Uterus (tissue), 4 donors: ENCODE data around the gene PTPRZ1. TPM values are rescaled to one million over a fixed set of nuclear protein-coding genes. Genes with fewer than 3 reads are reported as not detected.

ENCODE experiments used
- DNase-seq, 2 donors: peaks; one replicate each; pipeline ENCODE4 v3.0.0-alpha.2; 2019 to 2020
- H3K27ac ChIP-seq, 2 donors: fragments of 200-600 bp; sonication (generic); 1 replicate in 1 of 2; 2 replicates in 1 of 2; pipeline ENCODE4 v1.5.1; 2016 to 2018
- H3K27me3 ChIP-seq, 2 donors: fragments of 200-600 bp; sonication (generic); one replicate each; pipeline ENCODE4 v1.5.1; 2018 to 2019; ENCODE audit warnings: control low read depth in 1 of 2
- H3K36me3 ChIP-seq, 2 donors: fragments of 200-600 bp; sonication (generic); one replicate each; pipeline ENCODE4 v1.5.1; 2019; ENCODE audit warnings: control low read depth in 1 of 2
- H3K4me1 ChIP-seq, 2 donors: fragments of 200-600 bp; sonication (generic); one replicate each; pipeline ENCODE4 v1.5.1; 2018 to 2019; ENCODE audit warnings: control low read depth in 1 of 2
- H3K4me3 ChIP-seq, 2 donors: fragments of 200-600 bp; sonication (generic); 1 replicate in 1 of 2; 2 replicates in 1 of 2; pipeline ENCODE4 v1.5.1; 2018 to 2019; ENCODE audit warnings: mild to moderate bottlenecking in 1 of 2
- H3K9me3 ChIP-seq, 2 donors: fragments of 200-600 bp; sonication (generic); one replicate each; pipeline ENCODE4 v1.5.1; 2019; ENCODE audit warnings: control low read depth in 1 of 2
- POLR2A ChIP-seq, 2 donors: fragments of 450-650 bp; IDR thresholded peaks; one replicate each; pipeline ENCODE4 v1.6.1; 2016; ENCODE audit warnings: antibody characterized with exemption in 2 of 2, mild to moderate bottlenecking in 1 of 2, moderate library complexity in 1 of 2
- intact Hi-C: fragments of 100-400 bp; cut with DNase I; formaldehyde crosslinking; loops from one replicate; pipeline ENCODE4 v1.15.1; 2023; ENCODE audit warnings: low total_unique reads
- total RNA-seq, 4 donors: library from RNA; depleted of rRNA in 3 of 4; stranded (reverse); fragments of >200 nt in 3 of 4; gene quantifications; one replicate each; pipeline versions ENCODE4 v1.1.0 to v1.2.4, GENCODE V29; 2014 to 2023
- TF ChIP-seq, protein P1 (sequence below), 4 experiments: fragments of 200-600 bp in 2 of 4; fragments of 450-650 bp in 2 of 4; sonication (generic) in 2 of 4; IDR thresholded peaks; one replicate each; pipeline ENCODE4 v1.5.1; 2016 to 2019; ENCODE audit warnings: antibody characterized with exemption in 4 of 4, mild to moderate bottlenecking in 2 of 4, moderate library complexity in 1 of 4
- donor health status: DM: yes; HTN: yes; CAD: no.

PTPRZ1 gene
- total RNA-seq, 4 donors from 2014 or later = 0.76 to 9.1 TPM; not detected in 2

- no peak overlapping the region for H3K27ac ChIP-seq
- TF ChIP-seq POLR2A (IDR thresholded peaks at IDR 0.05) = no peak
Measured at GRCh38 chr7:121945480-121946236, 72.7 kb downstream of the PTPRZ1 start.

DNA sequence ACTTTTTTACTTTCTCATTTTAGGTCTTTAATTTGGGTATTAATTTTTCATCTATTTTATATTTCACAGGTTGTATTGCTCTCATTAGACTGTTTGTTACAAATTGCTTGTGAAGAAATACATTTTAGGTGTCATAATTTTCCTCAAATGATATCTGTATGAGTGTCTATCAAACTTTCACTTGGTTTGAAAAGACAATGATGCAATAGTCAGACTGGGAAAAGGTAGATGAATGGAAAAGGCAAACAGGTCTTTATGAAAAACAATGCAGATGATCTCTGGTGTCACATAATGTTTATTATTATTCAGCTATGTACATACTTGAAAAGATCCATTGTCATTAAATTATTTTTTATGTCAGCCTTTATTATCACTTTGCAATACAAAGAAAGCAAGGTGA, 80.2 kb downstream of the PTPRZ1 start:
- no peak for DNase-seq
- no peak overlapping the region for H3K27ac ChIP-seq
- H3K27me3 ChIP-seq = no peaks in the 10 kb centered on the region
- TF ChIP-seq POLR2A (IDR thresholded peaks at IDR 0.05) = no peak
- TF ChIP-seq, protein P1, sequence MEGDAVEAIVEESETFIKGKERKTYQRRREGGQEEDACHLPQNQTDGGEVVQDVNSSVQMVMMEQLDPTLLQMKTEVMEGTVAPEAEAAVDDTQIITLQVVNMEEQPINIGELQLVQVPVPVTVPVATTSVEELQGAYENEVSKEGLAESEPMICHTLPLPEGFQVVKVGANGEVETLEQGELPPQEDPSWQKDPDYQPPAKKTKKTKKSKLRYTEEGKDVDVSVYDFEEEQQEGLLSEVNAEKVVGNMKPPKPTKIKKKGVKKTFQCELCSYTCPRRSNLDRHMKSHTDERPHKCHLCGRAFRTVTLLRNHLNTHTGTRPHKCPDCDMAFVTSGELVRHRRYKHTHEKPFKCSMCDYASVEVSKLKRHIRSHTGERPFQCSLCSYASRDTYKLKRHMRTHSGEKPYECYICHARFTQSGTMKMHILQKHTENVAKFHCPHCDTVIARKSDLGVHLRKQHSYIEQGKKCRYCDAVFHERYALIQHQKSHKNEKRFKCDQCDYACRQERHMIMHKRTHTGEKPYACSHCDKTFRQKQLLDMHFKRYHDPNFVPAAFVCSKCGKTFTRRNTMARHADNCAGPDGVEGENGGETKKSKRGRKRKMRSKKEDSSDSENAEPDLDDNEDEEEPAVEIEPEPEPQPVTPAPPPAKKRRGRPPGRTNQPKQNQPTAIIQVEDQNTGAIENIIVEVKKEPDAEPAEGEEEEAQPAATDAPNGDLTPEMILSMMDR (IDR thresholded peaks at IDR 0.05) = no peak
- H3K9me3 ChIP-seq = no peaks in the 10 kb centered on the region
- H3K4me1 ChIP-seq = no peaks in the 10 kb centered on the region
- H3K36me3 ChIP-seq = no peaks in the 10 kb centered on the region
- H3K4me3 ChIP-seq = no peak overlapping the region
- intact Hi-C loops = no loop called here

More at GRCh38 chr7:121945480-121946236, 72.7 kb downstream of the PTPRZ1 start:
- no peaks in the 10 kb centered on the region for H3K27me3 ChIP-seq
- no peaks in the 10 kb centered on the region for H3K9me3 ChIP-seq
- DNase-seq = no peak
- no peaks in the 10 kb centered on the region for H3K4me1 ChIP-seq
- intact Hi-C loops = no loop called here
- no peaks in the 10 kb centered on the region for H3K36me3 ChIP-seq
- no peak overlapping the region for H3K4me3 ChIP-seq

GRCh38 chr7:121953601-121954000, 80.6 kb downstream of the PTPRZ1 start:
- DNase-seq = no peak
- no peaks in the 10 kb centered on the region for H3K4me1 ChIP-seq
- no peak for TF ChIP-seq POLR2A (IDR thresholded peaks at IDR 0.05)
- TF ChIP-seq, protein P1 (IDR thresholded peaks at IDR 0.05) = no peak
- H3K36me3 ChIP-seq = no peaks in the 10 kb centered on the region
- no peak overlapping the region for H3K27ac ChIP-seq
- H3K9me3 ChIP-seq = no peaks in the 10 kb centered on the region
- no peak overlapping the region for H3K4me3 ChIP-seq
- H3K27me3 ChIP-seq = no peaks in the 10 kb centered on the region
- intact Hi-C loops = no loop called here

DNA sequence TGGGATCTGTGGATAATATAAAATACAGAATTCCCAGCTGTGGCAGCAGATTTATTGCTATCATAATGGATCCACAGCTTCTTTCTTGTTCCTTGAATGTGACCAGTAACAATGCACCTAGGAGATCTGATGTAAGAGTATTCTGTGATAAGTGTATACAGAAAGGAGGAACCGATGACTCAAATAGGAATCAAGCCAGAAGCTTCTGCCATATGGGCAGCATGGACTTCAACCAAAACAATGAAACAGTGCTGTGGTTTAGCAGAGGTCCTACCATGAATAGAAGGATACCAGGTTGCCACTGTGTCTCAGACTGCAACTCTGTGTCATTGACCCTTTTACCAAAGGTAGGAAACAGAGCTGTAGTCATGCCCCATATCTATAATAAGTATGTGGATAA, 81.8 kb downstream of the PTPRZ1 start:
- intact Hi-C loops = no loop called here
- no peak for DNase-seq
- H3K4me1 ChIP-seq = no peaks in the 10 kb centered on the region
- H3K27ac ChIP-seq = no peak overlapping the region
- no peaks in the 10 kb centered on the region for H3K36me3 ChIP-seq
- H3K4me3 ChIP-seq = no peak overlapping the region
- TF ChIP-seq POLR2A (IDR thresholded peaks at IDR 0.05) = no peak
- TF ChIP-seq, protein P1 (IDR thresholded peaks at IDR 0.05) = no peak
- H3K9me3 ChIP-seq = no peaks in the 10 kb centered on the region
- H3K27me3 ChIP-seq = no peaks in the 10 kb centered on the region

- no peak overlapping the region for H3K4me3 ChIP-seq
- H3K36me3 ChIP-seq = no peaks in the 10 kb centered on the region
- no peak overlapping the region for H3K27ac ChIP-seq
- TF ChIP-seq POLR2A (IDR thresholded peaks at IDR 0.05) = no peak
- TF ChIP-seq, protein P1 (IDR thresholded peaks at IDR 0.05) = no peak
- no peaks in the 10 kb centered on the region for H3K4me1 ChIP-seq
- no peak for DNase-seq
- intact Hi-C loops = no loop called here
- no peaks in the 10 kb centered on the region for H3K9me3 ChIP-seq
- H3K27me3 ChIP-seq = no peaks in the 10 kb centered on the region
Measured at GRCh38 chr7:121957626-121958025, 84.7 kb downstream of the PTPRZ1 start.
